Caco-2 (cell line): Measurements from ENCODE around the gene NAA80. TPM values are rescaled to one million over a fixed set of nuclear protein-coding genes. Genes with fewer than 3 reads are reported as not detected.

Experiments used
- BruUV-seq: library from RNA; stranded (reverse); fragments of 400-500 nt; replicated peaks from 2 replicates; lab custom pipeline; 2021; lab: Mats Ljungman, UMichigan
- CTCF ChIA-PET: fragments of 300-600 bp; sonication (Branson Sonifier 250); formaldehyde crosslinking; loops from one replicate; lab custom pipeline; 2022; ENCODE audit warnings: antibody characterized with exemption; lab: Charles Lee
- POLR2A ChIA-PET: fragments of 300-600 bp; sonication (Branson Sonifier 250); formaldehyde crosslinking; loops from one replicate; lab custom pipeline; 2022; ENCODE audit warnings: antibody characterized with exemption; lab: Charles Lee
- DNase-seq, 2 experiments: peaks; one replicate each; pipeline versions ENCODE4 v3.0.0 to v3.0.0-alpha.2; 2020 to 2022
- H3K27me3 ChIP-seq: replicated peaks from 2 replicates; pipeline ENCODE4 v1.6.0; 2011; ENCODE audit warnings: low read length; ENCODE audit not compliant: control insufficient read depth, insufficient read depth
- H3K36me3 ChIP-seq: 2 replicates; pipeline ENCODE4 v1.5.1; 2011; ENCODE audit warnings: low read length; ENCODE audit not compliant: control insufficient read depth, insufficient read depth
- H3K4me1 ChIP-seq: fragments of 250-450 bp; sonication (Bioruptor Pico); 2 replicates; pipeline ENCODE4 v1.5.1; 2020; ENCODE audit warnings: mild to moderate bottlenecking
- H3K4me3 ChIP-seq: 2 replicates; pipeline ENCODE4 v1.5.1; 2011; ENCODE audit warnings: low read depth, mild to moderate bottlenecking, control low read depth, low read length
- H3K9me3 ChIP-seq: fragments of 250-450 bp; sonication (Bioruptor Pico); 2 replicates; pipeline ENCODE4 v1.5.1; 2020; ENCODE audit warnings: mild to moderate bottlenecking, moderate library complexity
- H3K27ac Mint-ChIP-seq: one replicate; pipeline ENCODE4 v1.8.0; 2022; ENCODE audit warnings: mixed read lengths; ENCODE audit not compliant: unreplicated experiment
- H3K27me3 Mint-ChIP-seq: one replicate; pipeline ENCODE4 v1.8.0; 2022; ENCODE audit warnings: mixed read lengths; ENCODE audit not compliant: insufficient read depth, unreplicated experiment
- H3K36me3 Mint-ChIP-seq: one replicate; pipeline ENCODE4 v1.8.0; 2022; ENCODE audit warnings: mild to moderate bottlenecking, mixed read lengths; ENCODE audit not compliant: insufficient read depth, unreplicated experiment
- H3K4me1 Mint-ChIP-seq: one replicate; pipeline ENCODE4 v1.8.0; 2022; ENCODE audit warnings: low read depth, mixed read lengths; ENCODE audit not compliant: unreplicated experiment
- H3K4me3 Mint-ChIP-seq: one replicate; pipeline ENCODE4 v1.8.0; 2022; ENCODE audit warnings: mild to moderate bottlenecking, moderate library complexity, mixed read lengths; ENCODE audit not compliant: unreplicated experiment
- H3K9me3 Mint-ChIP-seq: one replicate; pipeline ENCODE4 v1.8.0; 2022; ENCODE audit warnings: mixed read lengths; ENCODE audit not compliant: unreplicated experiment
- intact Hi-C: fragments of 100-400 bp; cut with micrococcal nuclease; formaldehyde crosslinking; loops from one replicate; pipeline ENCODE4 v1.10.0; 2022; ENCODE audit not compliant: unreplicated experiment
- total RNA-seq: library from RNA; stranded (reverse); gene quantifications from 2 replicates; pipeline ENCODE4 v1.2.3, GENCODE V29; 2022
- TF ChIP-seq, protein P1 (sequence below), 2 experiments: fragments of 200-600 bp in 1 of 2; IDR thresholded peaks; 1 replicate in 1 of 2; 2 replicates in 1 of 2; pipeline versions ENCODE4 v1.5.1 to v1.8.0; 2011 to 2022; ENCODE audit warnings: antibody characterized with exemption in 1 of 2, control low read depth in 1 of 2, inconsistent platforms in 1 of 2, low read depth in 1 of 2, low read length in 1 of 2, mild to moderate bottlenecking in 1 of 2, moderate library complexity in 1 of 2; ENCODE audit not compliant: insufficient read depth in 1 of 2, severe bottlenecking in 1 of 2, unreplicated experiment in 1 of 2

Gene NAA80
- total RNA-seq, 1 experiment from 2014 or later: 8.2 TPM

DNA sequence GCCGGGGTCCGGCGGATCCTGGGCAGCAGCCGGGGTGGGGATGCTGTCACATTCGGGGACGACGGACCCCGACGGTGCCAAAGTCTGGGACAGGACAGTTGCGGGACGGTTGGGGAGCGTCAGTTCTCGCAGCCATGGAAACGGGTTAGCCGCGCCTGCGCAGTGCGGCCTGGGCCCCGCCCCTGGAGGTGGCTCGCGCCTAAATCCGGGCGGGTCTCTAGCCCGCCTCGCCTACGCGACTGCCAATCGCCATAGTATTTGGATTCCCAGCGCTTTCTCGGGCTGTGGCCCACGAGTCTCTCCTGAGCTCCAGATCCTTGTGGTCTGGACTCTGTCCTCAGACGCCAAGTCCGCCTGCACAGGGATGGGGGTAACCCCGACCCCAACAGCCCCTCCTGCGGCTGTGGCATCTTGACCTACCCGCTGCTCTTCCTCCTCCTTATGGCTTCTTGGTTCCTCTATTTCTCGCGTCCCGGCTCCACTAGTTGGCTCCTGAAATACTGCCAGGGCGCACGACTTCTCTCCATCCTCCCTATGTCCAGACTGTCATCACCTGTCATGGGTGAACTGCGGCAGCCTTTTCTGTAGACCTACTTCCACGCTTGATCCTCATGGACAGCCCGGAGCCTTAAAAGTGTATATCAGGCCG lies 46.5 kb upstream of the NAA80 start, which contains the start of gene ZMYND10:
ZMYND10 (minus strand) TSS at position 147 of the 649 bp plus-strand sequence. CDS start 153 bp downstream, outside the sequence.
- ChIA-PET CTCF (interaction anchor here (0.6 to 1.2 kb wide), 4 partner anchors 9 to 197 kb away, joined by 3 to 6 read pairs (median 4); no protein-coding TSS in a partner anchor), POLR2A (interaction anchor here (0.6 to 0.7 kb wide), 2 partner anchors 9 to 224 kb away, joined by 3 to 5 read pairs; no protein-coding TSS in a partner anchor)
- peaks cover 9% of the 10 kb centered on the region for H3K36me3 Mint-ChIP-seq
- TF ChIP-seq, protein P1, sequence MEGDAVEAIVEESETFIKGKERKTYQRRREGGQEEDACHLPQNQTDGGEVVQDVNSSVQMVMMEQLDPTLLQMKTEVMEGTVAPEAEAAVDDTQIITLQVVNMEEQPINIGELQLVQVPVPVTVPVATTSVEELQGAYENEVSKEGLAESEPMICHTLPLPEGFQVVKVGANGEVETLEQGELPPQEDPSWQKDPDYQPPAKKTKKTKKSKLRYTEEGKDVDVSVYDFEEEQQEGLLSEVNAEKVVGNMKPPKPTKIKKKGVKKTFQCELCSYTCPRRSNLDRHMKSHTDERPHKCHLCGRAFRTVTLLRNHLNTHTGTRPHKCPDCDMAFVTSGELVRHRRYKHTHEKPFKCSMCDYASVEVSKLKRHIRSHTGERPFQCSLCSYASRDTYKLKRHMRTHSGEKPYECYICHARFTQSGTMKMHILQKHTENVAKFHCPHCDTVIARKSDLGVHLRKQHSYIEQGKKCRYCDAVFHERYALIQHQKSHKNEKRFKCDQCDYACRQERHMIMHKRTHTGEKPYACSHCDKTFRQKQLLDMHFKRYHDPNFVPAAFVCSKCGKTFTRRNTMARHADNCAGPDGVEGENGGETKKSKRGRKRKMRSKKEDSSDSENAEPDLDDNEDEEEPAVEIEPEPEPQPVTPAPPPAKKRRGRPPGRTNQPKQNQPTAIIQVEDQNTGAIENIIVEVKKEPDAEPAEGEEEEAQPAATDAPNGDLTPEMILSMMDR (IDR thresholded peaks at IDR 0.05; ENCODE audit: insufficient read depth in 1 of 2, low read depth in 1 of 2, low read length in 1 of 2, severe bottlenecking in 1 of 2, unreplicated experiment in 1 of 2): no peak
- H3K4me1 Mint-ChIP-seq: peaks cover 6% of the 10 kb centered on the region
- peak within 1 kb of the TSS; percentile 35 for H3K4me3 ChIP-seq
- 0 out of 2 replicates have a peak, but pooled peaks cover 2% of the 10 kb centered on the region for H3K36me3 ChIP-seq
- H3K27me3 Mint-ChIP-seq: no peaks in the 10 kb centered on the region
- peak; percentile 68 to 83 for DNase-seq
- peak within 1 kb of the TSS; percentile 10 for H3K27ac Mint-ChIP-seq
- BruUV-seq: no TSS peak
- H3K4me3 Mint-ChIP-seq: peak within 1 kb of the TSS; percentile 68
- peaks cover 3% of the 10 kb centered on the region; the same call in 1 of the 2 replicates for H3K4me1 ChIP-seq
- no peaks in the 10 kb centered on the region for H3K9me3 Mint-ChIP-seq
- H3K27me3 ChIP-seq: no peaks in the 10 kb centered on the region
- H3K9me3 ChIP-seq: no peaks in the 10 kb centered on the region
- intact Hi-C loops: loop anchor here (2.0 kb wide), 2 partner anchors 19 to 197 kb away; no protein-coding TSS in a partner anchor

GRCh38 chr3:50345008-50345407 lies 45.8 kb upstream of the NAA80 start:
- Histone ChIP-seq H3K4me1 (peaks cover 3% of the 10 kb centered on the region; the same call in 1 of the 2 replicates), H3K9me3 (no peaks in the 10 kb centered on the region), H3K4me3 (peak overlapping the region; percentile 35; the same call in 1 of the 2 replicates), H3K27me3 (no peaks in the 10 kb centered on the region), H3K36me3 (0 out of 2 replicates have a peak, but pooled peaks cover 2% of the 10 kb centered on the region)
- H3K27ac Mint-ChIP-seq: no peak overlapping the region
- DNase-seq: no peak
- no peaks in the 10 kb centered on the region for H3K27me3 Mint-ChIP-seq
- CTCF ChIA-PET: interaction anchor here (0.6 to 1.2 kb wide), 4 partner anchors 8 to 197 kb away, joined by 3 to 6 read pairs (median 4); no protein-coding TSS in a partner anchor
- intact Hi-C loops: no loop called here
- peaks cover 6% of the 10 kb centered on the region for H3K4me1 Mint-ChIP-seq
- H3K4me3 Mint-ChIP-seq: peak overlapping the region; percentile 68
- POLR2A ChIA-PET: interaction anchor here (0.6 kb wide), 1 partner anchor 8 kb away, joined by 3 read pairs; no protein-coding TSS in a partner anchor
- peaks cover 2% of the 10 kb centered on the region for H3K36me3 Mint-ChIP-seq
- TF ChIP-seq, protein P1 (IDR thresholded peaks at IDR 0.05; ENCODE audit: insufficient read depth in 1 of 2, low read depth in 1 of 2, low read length in 1 of 2, severe bottlenecking in 1 of 2, unreplicated experiment in 1 of 2): no peak
- no TSS peak for BruUV-seq
- H3K9me3 Mint-ChIP-seq: no peaks in the 10 kb centered on the region

- Mint-ChIP-seq H3K9me3 (no peaks in the 10 kb centered on the region), H3K27ac (no peak overlapping the region), H3K36me3 (peaks cover 5% of the 10 kb centered on the region), H3K4me3 (no peak overlapping the region), H3K27me3 (no peaks in the 10 kb centered on the region), H3K4me1 (peaks cover 17% of the 10 kb centered on the region)
- TF ChIP-seq, protein P1 (IDR thresholded peaks at IDR 0.05; ENCODE audit: insufficient read depth in 1 of 2, low read depth in 1 of 2, low read length in 1 of 2, severe bottlenecking in 1 of 2, unreplicated experiment in 1 of 2): peak in 1 of 2 experiments; percentile 13
- H3K9me3 ChIP-seq: no peaks in the 10 kb centered on the region
- CTCF ChIA-PET: no interaction called here
- no peaks in the 10 kb centered on the region for H3K27me3 ChIP-seq
- no peak for DNase-seq
- H3K4me1 ChIP-seq: peaks cover 11% of the 10 kb centered on the region
- H3K4me3 ChIP-seq: no peak overlapping the region
- H3K36me3 ChIP-seq: no peaks in the 10 kb centered on the region
- POLR2A ChIA-PET: no interaction called here
- no TSS peak for BruUV-seq
- intact Hi-C loops: no loop called here
Measured at GRCh38 chr3:50342813-50343633, 43.8 kb upstream of the NAA80 start.
